Epithelial cell of proximal tubule (primary cell): Measurements from ENCODE around the gene LSM4. TPM values are rescaled to one million over a fixed set of nuclear protein-coding genes. Genes with fewer than 3 reads are reported as not detected.
"Not testable (repeated sequence)": the region's sequence is repeated elsewhere in the genome, so short reads cannot be mapped to it uniquely, and the experiment has no call there.

Experiments used
- DNase-seq: peaks from one replicate; pipeline ENCODE4 v3.0.0-alpha.2; 2011; ENCODE audit warnings: low read depth
- H3K4me3 ChIP-seq: 2 replicates; pipeline ENCODE4 v1.5.1; 2011; ENCODE audit warnings: low read depth, mild to moderate bottlenecking, low read length
- CTCF ChIP-seq: conservative IDR thresholded peaks from 2 replicates; pipeline ENCODE4 v1.5.1; 2012; ENCODE audit warnings: low read depth, mild to moderate bottlenecking, low read length
- total RNA-seq: library from RNA; depleted of rRNA; stranded (reverse); fragments of >200 nt; gene quantifications from 2 replicates; pipeline ENCODE4 v1.2.3, GENCODE V29; 2015

Gene LSM4
- 490 and 620 TPM in 2 replicates for total RNA-seq

GRCh38 chr19:18322759-18323460, at the start of gene LSM4:
LSM4 (minus strand) TSS chr19:18323076; CDS start chr19:18323020, 56 bp downstream.
- peak; percentile 56 for DNase-seq

GRCh38 chr19:18368504-18369222, 45.8 kb upstream of the LSM4 start:
- no peak overlapping the region for H3K4me3 ChIP-seq
- TF ChIP-seq CTCF, result no peak
- no peak for DNase-seq

More at GRCh38 chr19:18322759-18323460, at the start of gene LSM4:
- peak; percentile 43 for TF ChIP-seq CTCF
- peak within 1 kb of the TSS; percentile 93 for H3K4me3 ChIP-seq

- no peak for TF ChIP-seq CTCF
- DNase-seq, result no peak
- H3K4me3 ChIP-seq, result no peak overlapping the region
Measured at GRCh38 chr19:18366021-18366435, 43.2 kb upstream of the LSM4 start.

GRCh38 chr19:18364826-18365528, 42.1 kb upstream of the LSM4 start:
- peak; percentile 98 for DNase-seq
- no peak overlapping the region for H3K4me3 ChIP-seq
- no peak for TF ChIP-seq CTCF

GRCh38 chr19:18364277-18364825, 41.5 kb upstream of the LSM4 start:
- H3K4me3 ChIP-seq, DNase-seq: not testable (repeated sequence)

GRCh38 chr19:18363787-18364186, 40.9 kb upstream of the LSM4 start:
- TF ChIP-seq CTCF, result no peak
- no peak overlapping the region for H3K4me3 ChIP-seq
- no peak for DNase-seq
